Measurements from ENCODE around the gene PRRT1. TPM values are rescaled to one million over a fixed set of nuclear protein-coding genes. Genes with fewer than 3 reads are reported as not detected.

The PRRT1 gene
- total and polyA plus RNA-seq, 2 of the 4 experiments (the other 2 are of a cell fraction) = 0.99 TPM; not detected in 1

DNA sequence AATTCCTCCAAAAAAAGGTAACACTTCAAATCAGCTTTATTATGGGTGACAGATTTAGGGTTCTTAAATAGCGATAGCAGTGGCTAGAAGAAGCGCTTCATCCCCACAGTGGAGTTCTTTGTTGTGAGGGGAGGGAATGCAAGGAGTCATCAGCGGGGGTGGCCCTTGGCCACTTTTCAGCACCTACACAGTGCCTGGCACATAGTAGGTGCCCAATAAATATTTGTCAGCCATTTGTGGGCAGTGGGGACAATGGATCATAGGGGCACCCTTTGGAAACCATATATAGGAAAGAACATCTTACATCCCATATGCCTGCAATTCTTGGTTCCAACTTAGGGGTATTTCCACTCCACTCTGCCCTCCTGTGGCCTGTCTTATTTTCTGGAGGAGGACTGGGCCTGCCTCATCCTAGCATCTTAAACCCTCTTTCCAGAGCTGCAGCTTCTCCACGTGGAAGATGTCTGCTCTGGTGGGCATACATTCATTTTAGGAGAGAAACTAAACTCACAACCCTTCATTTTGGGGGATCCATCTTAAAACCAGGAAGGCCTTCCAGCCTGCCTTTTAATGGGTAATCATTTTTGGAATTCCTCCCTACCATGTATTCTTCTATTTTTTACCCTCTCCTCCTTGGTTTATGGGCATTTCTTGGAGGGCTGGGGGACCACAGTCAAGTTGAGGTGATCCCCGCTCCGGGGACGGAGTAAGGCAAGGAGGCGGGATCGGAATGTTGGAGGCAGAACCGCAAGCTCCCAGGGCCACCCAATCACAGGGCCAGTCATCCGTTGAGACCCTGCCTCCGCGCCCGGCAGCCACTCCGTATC, 43.3 kb upstream of the PRRT1 start:
- H4K5ac ChIP-seq (ENCODE audit: low read depth, low read length) = peak overlapping the region; percentile 83
- no peak overlapping the region for H2BK20ac ChIP-seq (ENCODE audit: low read depth, low read length)
- H3K4me2 ChIP-seq (ENCODE audit: low read depth, low read length) = peak overlapping the region; percentile 90
- peak; percentile 12 for ATAC-seq (ENCODE audit: low read depth)
- CTCF ChIA-PET = interaction anchor here (0.8 to 1.1 kb wide), 3 partner anchors 46 to 674 kb away, joined by 4 to 6 read pairs (median 4); no protein-coding TSS in a partner anchor
- no peaks in the 10 kb centered on the region for H3K9me3 ChIP-seq (ENCODE audit: control insufficient read depth, insufficient read depth, low read length)
- peak overlapping the region; percentile 86 for H3K14ac ChIP-seq (replicated peaks; ENCODE audit: low read depth, low read length)
- H3K27ac ChIP-seq (ENCODE audit: insufficient read depth, low read length) = peak overlapping the region; percentile 78
- H3K4me3 ChIP-seq (ENCODE audit: insufficient read depth, low read depth, low read length) = peak overlapping the region; percentile 35
- H2BK15ac ChIP-seq (ENCODE audit: low read depth, low read length) = peak overlapping the region; percentile 16; the same call in 1 of the 3 replicates
- no CpG with 5 or more reads among the region's 15 CpGs for WGBS, 2 experiments (ENCODE audit: extremely low coverage in 2 of 2, insufficient read length in 1 of 2)
- peak overlapping the region; percentile 88 for H2AK9ac ChIP-seq (replicated peaks; ENCODE audit: low read depth, low read length, poor library complexity)
- H4K20me1 ChIP-seq (ENCODE audit: insufficient read depth, low read length) = no peaks in the 10 kb centered on the region
- H3K9ac ChIP-seq (ENCODE audit: low read depth, low read length) = peak overlapping the region; percentile 73
- dilution Hi-C loops (cut with HindIII; ENCODE audit: low sequenced_read_pairs, unreplicated experiment) (no loop called here), in situ Hi-C loops (cut with MboI; ENCODE audit: low sequenced_read_pairs) (loop anchor here (5.0 to 25.0 kb wide), 2 partner anchors 78 to 767 kb away; partner anchors contain the start of genes BRD2 and HLA-DMA), intact Hi-C loops (cut with micrococcal nuclease) (loop anchor here (1.0 kb wide), 3 partner anchors 41 to 76 kb away; partner anchors contain the start of genes FKBPL and PPT2)
- no peaks in the 10 kb centered on the region for H3K27me3 ChIP-seq (ENCODE audit: control insufficient read depth, insufficient read depth, low read length)
- BruUV-seq (replicated peaks) = no TSS peak
- peak overlapping the region; percentile 91 for H3K56ac ChIP-seq (ENCODE audit: extremely low read depth, insufficient read depth, low read length)
- peak overlapping the region; percentile 84 for H2BK5ac ChIP-seq (ENCODE audit: low read depth, low read length, poor library complexity, severe bottlenecking)
- H3K4ac ChIP-seq (ENCODE audit: low read depth, low read length) = peak overlapping the region; percentile 94
- H2BK120ac ChIP-seq (ENCODE audit: low read depth, low read length) = peak overlapping the region; percentile 45; the same call in 1 of the 2 replicates
- peaks cover 18 to 45% of the 10 kb centered on the region in 2 experiments for H3K79me1 ChIP-seq (ENCODE audit: low read depth in 1 of 2, low read length in 2 of 2)
- DNase-seq = peak; percentile 62
- peak overlapping the region; percentile 32 for H3K18ac ChIP-seq (ENCODE audit: low read depth, low read length)
- peaks cover 15% of the 10 kb centered on the region for H3K4me1 ChIP-seq (ENCODE audit: control insufficient read depth, insufficient read depth, low read length)
- H3K36me3 ChIP-seq (ENCODE audit: control insufficient read depth, insufficient read depth, low read length) = no peaks in the 10 kb centered on the region
- H2AK5ac ChIP-seq (ENCODE audit: low read depth, low read length) = peak overlapping the region; percentile 76
- TF ChIP-seq CHD1 (IDR thresholded peaks at IDR 0.05; ENCODE audit: low read depth, low read length) (no peak), MAFK (IDR thresholded peaks at IDR 0.05; ENCODE audit: low read depth, low read length) (no peak), RAD21 (IDR thresholded peaks at IDR 0.05; ENCODE audit: low read length) (peak; percentile 58), SMC3 (IDR thresholded peaks at IDR 0.05; ENCODE audit: low read depth, low read length) (peak; percentile 58; the same call in 1 of the 2 replicates)
- TF ChIP-seq, protein P1, sequence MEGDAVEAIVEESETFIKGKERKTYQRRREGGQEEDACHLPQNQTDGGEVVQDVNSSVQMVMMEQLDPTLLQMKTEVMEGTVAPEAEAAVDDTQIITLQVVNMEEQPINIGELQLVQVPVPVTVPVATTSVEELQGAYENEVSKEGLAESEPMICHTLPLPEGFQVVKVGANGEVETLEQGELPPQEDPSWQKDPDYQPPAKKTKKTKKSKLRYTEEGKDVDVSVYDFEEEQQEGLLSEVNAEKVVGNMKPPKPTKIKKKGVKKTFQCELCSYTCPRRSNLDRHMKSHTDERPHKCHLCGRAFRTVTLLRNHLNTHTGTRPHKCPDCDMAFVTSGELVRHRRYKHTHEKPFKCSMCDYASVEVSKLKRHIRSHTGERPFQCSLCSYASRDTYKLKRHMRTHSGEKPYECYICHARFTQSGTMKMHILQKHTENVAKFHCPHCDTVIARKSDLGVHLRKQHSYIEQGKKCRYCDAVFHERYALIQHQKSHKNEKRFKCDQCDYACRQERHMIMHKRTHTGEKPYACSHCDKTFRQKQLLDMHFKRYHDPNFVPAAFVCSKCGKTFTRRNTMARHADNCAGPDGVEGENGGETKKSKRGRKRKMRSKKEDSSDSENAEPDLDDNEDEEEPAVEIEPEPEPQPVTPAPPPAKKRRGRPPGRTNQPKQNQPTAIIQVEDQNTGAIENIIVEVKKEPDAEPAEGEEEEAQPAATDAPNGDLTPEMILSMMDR (conservative IDR thresholded peaks at IDR 0.05; ENCODE audit: low read depth, low read length) = peak; percentile 62
- H3K23ac ChIP-seq (ENCODE audit: low read depth, low read length) = peak overlapping the region; percentile 74
- POLR2A ChIA-PET (ENCODE audit: unreplicated experiment) = interaction anchor here (0.5 to 1.2 kb wide), 5 partner anchors 9 to 777 kb away, joined by 4 to 15 read pairs (median 5); no protein-coding TSS in a partner anchor
- H3K9me1 ChIP-seq (ENCODE audit: insufficient read depth, low read length) = peaks cover 25% of the 10 kb centered on the region
- H2AFZ ChIP-seq (replicated peaks; ENCODE audit: low read length, poor library complexity) = peak overlapping the region; percentile 98
- H4K91ac ChIP-seq (ENCODE audit: insufficient read depth, low read depth, low read length) = peak overlapping the region; percentile 60
- peak overlapping the region; percentile 78 to 92 for H4K8ac ChIP-seq (ENCODE audit: low read depth in 2 of 2, low read length in 2 of 2)

Data from IMR-90 (cell line).